HG03175 (cell line): ENCODE data around the gene APOBEC3H.

Experiments used
- ATAC-seq: cut with Tn5 transposase; IDR thresholded peaks from one replicate; pipeline ENCODE4 v1.9.1; 2021; ENCODE audit warnings: mild to moderate bottlenecking, moderate library complexity; ENCODE audit not compliant: unreplicated experiment

APOBEC3H gene

DNA sequence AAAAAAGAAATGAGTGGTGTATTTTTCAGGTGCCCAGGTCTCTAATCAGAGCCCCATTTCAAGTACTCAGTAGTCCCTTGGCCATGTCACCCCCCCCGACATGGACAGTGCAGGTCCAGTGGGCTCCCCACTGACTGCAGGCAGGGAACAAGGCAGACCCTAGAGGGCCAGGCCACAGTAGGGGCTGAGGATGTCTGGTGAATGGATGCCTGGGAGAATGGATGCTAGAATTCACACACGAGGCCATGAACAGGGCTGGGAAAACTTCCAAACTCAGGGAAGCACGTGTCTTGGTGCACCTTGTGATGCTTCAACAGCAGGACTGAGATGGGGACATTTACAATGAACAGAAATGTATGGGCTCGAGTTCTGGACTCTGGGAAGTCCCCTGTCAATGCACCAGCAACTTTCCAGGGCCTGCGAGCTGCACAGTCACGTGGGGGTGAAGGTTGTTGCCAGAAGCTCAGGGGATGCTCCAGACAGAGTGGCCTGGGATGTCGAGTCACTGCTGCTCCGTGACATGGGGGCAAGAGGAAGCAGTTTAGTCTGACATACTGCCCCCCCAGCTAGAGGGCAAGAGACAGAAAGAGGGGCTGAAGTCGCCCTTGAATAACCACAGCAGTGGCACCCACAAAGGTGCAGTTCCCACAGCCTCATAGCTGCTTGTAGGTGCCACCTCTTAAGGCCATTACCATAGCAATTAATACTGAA is 16.8 kb upstream of the APOBEC3H start:
- no peak for ATAC-seq

DNA sequence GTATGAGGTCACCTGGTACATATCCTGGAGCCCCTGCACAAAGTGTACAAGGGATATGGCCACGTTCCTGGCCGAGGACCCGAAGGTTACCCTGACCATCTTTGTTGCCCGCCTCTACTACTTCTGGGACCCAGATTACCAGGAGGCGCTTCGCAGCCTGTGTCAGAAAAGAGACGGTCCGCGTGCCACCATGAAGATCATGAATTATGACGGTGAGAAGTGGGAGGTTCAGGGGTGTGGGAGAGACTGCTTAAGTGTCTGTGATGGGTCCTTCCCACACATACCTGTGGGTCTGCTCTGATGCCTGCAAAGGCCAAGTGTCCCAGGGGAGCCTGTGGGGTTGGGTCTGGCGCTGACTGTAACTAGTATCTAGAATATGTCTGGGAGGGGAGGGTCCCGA is 16.0 kb upstream of the APOBEC3H start:
- ATAC-seq, result no peak

DNA sequence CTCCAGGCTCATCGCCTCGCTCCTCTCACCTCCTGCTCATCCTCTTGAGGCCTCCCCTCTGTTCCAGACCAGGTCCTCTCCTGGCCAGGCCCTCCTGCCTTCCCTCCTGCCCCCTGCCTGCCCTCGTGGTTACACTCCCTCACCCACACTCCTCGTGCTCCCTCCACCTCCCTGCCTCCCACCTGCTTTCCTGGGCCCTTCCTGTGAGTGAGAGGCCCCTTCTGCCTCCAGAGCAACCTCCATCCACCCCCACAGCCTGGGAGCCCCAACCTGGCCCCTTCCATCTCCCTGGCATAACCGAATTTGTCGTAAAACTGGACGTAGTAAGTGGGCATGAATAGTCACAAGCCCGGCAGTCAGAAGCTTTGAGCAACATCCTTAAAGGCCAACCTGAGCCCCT is 15.4 kb upstream of the APOBEC3H start:
- ATAC-seq, result no peak

DNA sequence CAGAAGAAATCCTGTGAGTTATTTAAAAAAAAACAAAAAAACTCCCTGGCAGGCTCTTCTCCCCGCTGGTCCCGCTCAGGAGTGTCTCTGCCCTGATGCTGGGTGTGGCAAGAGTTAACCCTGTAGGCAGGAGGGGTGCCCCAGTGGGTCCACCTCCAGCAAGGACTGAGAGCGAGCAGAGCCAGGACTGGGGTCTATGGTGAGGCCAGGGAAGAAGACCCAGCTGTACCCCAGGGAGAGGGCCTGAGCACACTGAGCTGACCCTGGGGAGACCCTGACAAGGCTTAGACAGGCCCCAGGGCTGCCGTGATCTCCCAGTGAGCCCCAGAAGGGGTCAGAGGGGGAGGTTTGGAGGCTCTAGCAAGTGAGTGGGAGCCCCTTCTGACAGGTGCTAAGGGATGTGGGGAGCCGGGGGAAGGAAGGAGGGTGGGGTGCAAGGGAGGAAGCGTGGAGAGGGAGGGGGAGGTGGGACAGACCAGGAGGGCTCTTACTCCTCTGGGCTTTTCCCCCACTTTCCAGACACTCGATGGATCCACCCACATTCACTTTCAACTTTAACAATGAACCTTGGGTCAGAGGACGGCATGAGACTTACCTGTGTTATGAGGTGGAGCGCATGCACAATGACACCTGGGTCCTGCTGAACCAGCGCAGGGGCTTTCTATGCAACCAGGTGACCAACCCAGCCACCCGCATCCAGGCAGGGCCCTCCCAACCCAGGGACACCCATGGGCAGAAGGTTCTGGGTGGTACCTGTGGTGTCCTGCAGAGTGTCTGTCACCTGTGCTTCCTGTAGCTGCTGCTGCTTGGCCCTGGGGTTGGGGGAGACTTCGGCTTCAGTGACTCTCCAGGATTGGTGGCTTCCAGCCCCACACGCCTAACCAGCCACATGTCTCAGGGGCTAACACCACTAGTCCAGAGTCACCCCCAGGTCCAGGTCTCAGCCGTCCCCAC is 13.6 kb upstream of the APOBEC3H start:
- no peak for ATAC-seq

DNA sequence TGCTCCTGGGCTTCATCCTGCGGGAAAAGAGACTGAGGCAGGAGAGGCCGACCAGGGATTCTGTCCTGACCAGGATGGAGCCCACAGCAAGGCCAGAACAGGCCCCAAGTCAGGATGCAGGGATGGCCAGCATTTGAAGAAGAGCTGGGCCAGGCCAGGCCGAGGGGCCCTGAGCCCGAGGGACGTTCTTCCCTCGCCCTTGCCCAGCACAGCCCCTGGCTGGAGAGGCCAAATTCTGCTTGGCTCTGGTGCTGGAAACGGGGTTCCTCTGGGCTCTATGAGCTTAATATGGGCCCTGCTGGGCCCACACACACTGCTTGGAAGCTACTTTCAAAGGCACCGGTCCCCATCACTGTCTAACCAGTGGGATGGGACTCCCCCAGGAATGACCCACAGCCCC is 12.4 kb upstream of the APOBEC3H start:
- ATAC-seq, result no peak

DNA sequence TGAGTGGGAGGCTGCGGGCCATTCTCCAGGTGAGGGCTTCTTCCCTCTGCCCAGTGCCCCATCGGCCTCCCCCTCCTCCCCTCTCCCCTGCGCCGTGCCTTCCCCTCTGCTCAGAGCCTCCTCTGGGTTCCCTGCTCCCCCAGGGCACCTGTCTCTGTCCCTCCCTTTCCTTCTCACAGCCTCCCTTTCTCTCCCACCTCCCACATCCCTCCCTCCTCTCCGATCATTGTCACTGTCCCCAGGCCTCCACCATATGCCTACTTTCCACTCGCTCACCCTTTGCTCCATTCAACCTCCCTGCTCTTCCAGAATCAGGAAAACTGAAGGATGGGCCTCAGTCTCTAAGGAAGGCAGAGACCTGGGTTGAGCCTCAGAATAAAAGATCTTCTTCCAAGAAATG is 9.9 kb upstream of the APOBEC3H start:
- no peak for ATAC-seq

DNA sequence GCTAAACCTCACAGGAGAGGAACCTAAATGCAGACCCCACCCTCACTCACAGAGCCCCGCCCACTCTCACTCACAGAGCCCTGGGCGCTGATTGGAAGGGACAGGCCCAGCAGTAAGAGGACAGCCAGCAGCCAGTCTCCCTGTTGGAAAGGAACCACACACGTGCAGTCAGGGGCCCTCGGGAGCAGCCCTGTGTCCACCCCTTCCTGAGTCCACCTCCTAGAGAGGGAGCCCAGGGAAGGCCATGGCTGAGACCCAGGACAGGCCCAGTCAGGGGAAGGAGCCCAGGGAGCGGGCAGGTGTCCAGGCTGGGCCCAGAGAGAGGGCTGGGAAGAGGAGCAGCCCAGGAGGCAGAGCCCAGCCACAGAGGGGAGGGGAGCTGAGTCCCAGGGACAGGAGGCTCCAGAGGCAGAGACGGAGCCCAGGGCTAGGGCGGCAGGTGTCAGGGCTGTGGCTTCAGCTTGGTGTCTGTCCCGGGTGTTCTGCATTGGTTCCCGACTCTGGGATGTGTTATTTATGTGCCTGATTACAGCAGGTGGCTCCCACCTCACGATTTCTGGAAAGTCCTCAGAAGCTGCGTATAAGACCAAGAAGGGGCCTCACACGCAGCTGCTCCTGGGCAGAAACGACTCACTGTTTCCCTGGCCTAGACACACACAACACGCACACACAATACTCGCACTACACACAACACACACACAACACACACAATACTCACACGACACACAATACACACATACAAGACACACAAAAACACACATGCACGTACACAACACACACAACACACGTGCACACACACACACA is 9.0 kb upstream of the APOBEC3H start:
- ATAC-seq, result no peak

DNA sequence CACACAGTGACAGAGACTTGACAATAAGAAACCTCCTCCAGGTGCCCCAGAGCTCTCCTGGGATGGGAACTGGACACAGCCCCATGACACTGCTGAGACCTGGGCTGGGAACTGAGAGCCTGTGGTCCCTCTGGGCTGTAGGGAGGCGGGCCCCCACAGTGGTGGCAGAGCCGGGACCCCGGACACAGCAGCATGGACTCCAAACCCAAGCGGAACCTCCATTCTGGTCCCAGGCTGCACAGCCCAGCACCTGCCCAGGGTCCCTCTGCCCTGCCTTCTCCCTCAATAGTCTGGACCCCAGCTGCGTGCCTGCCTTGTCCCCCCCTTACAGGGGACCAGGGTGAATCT is 8.4 kb upstream of the APOBEC3H start:
- no peak for ATAC-seq

DNA sequence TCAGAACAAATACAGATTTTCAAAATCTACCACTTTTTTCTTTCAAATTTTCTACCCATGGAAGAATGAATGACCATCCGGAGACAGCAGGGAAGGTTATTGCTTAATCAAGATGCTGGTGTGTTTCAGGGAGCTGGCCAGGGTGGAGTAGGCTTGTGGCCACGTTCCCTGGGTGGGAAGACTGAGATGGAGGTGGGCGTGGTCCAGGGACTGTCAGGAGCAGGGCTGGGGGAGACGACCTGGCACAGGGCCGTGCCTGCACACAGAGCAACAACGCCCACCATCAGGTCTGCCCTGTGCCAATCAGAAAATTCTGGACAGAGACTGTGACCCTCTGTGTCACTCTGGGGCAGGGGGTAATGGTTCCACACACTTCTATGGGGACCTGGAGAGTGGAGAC is 7.1 kb upstream of the APOBEC3H start:
- no peak for ATAC-seq

DNA sequence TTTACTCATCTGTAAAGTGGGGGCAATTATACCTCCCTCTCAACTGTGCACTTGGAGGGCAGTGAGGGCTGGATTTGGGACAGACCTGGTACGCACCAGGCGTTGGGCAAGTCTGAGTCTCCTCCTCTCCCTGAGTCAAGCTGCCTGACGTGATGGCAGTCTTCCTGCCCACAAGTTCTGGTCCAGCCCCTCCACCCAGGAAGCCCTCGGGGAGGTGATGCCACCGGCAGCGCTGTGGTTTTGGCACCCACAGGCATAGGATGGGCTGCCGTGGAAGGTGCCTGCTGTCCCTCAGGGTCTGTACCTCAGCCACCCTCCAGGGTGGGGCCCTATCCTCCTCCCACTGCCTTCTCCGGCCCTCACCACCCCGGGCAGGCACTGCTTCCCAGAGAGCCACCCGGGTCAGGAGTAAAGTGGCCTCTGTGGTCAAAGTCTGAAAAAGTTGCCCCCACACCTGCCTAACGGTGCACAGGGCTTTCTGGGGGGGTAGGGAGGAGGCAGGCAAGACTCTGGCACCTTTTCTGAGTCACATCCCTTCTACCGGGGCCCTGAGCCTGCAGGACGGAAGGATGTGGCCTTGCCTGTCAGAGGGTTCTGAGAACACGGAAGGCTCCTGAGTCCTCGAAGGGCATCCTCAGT is 6.5 kb upstream of the APOBEC3H start:
- no peak for ATAC-seq

DNA sequence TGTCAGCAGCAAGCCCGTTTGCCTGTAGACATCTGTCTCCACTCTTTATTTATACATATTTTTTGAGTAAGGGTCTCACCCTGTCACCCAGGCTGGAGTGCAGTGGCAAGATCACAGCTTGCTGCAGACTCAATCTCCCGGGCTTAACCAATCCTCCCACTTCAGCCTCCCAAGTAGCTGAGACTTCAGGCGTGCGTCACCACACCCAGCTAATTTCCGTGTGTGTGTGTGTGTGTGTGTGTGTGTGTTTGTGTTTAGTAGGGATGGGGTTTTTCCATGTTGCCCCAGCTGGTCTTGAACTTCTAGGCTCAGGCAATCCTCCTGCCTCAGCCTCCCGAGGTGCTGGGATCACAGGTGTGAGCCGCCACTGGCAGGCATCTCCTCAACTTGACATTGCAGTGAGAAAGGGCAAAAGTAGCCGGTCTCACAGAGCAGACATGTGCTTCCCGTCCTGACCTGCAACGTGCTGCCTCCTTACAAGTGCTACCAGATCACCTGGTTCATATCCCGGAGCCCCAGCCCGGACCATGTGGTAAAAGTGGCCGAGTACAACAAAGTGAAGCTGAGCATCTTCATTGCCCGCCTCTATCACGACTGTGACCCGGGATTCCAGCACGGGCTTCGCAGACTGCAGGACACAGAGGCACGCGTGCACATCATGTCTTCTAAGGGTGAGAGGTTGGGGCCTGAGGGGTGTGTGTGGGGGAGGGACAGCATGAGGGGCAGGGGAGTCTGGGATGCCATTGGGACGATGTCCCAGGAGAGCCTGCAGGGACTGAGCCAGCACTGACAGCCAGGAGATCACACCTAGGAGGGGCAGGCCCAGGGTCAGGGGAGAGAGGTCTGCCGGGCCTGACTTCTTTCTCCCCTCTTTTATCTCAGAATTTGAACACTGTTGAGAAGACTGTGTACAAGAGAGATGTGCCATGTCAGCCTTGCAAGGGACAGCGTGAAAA is 5.6 kb upstream of the APOBEC3H start:
- no peak for ATAC-seq

DNA sequence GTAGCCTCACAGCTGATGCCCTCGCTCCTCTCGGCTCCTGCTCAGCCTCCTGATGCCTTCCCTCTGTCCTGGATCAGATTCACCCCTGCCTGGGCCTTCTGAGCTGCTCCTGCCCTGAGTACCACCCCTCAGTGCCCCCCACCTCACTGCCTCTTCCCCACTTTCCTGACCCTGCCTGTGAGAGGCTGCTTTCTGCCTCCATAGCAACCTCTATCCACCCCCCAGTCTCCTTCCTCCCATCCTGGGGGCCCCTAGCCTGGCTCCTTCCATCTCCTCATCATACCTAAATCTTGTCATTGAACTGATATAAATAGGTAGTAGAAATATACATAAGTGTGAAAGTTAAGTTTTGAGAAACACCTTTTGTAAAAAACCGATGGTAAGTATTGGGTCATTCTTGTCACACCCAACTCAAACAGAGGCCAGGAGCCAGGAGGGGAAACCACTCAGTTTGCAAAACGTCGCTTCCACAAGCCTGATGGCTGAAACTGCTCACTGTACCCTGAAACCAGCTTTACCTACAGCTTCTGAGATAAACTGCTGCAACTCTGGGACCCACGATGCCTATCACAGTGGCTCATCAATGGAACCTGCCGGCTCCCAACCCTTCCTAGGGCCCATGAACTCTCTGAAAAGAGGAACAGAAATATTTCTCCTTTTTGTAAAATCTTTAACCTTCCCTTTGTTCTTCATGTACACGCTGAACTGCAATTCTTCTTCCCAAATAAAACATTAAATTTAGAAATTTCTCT is 4.8 kb upstream of the APOBEC3H start:
- no peak for ATAC-seq

DNA sequence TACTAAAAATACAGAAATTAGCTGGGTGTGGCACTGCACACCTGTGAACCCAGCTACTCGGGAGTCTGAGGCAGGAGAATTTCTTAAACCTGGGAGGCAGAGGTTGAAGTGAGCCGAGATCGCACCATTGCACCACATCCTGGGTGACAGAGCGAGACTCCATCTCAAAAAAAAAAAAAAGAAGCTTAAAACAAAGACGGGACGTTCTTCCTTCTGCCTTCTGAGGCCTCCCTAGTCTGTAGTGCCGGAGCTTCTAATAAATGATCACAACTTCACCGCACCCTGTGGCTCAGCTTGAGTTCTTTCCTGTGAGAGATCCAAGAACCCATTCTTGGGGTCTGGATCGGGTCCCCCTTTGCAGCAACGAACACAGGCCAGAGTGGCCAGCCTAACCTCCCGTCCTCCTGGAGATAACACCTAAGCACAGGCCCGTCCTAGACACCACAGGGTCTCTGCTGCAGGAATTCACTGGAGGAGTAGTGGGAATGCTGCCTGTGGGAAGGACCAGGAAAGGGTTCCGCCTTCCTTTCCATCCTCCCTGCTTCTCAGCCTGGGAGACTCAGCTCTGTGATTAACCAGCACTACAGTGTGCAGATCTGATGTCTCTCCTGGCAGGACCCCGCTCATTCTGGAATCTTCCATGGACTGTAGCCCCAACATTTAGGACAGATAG is 2.2 kb upstream of the APOBEC3H start:
- ATAC-seq, result no peak

DNA sequence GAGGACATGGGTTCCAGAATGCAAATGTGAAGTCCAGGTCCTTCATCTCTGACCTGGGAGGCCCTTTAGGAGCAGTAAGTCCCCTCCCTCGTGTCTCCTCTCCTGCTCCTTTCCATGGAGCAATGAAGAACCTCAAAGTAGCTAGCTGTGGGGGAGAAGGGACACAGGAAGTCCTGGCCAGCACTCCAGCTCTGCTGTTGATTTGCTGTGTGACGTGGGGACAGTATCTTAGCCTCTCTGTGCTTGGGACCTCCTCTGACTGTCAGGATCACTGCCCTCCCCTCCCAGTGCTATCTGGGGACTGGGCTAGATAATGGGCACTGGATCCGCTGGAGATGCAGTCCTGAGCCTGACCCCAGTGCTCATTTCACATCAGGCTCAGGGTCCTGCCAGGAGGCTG is 1.1 kb upstream of the APOBEC3H start:
- ATAC-seq, result no peak

DNA sequence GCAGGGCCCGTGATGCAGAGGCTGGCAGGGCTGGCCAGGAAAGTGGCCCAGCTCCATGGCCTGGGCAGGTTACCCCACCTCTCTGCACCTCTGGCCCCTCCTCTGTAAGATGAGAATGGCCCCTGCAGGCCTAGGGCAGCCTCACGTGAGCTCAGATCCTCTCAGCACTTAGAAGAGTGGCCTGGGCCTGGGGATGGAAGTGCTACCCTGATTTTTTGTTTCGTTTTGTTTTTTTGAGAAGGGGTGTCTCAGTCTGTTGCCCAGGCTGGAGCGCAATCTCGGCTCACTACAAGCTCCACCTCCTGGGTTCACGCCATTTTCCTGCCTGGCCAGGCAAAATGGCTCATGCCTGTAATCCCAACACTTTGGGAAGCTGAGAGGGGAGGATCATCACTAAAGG is 982 bp downstream of the APOBEC3H start:
- ATAC-seq, result no peak

DNA sequence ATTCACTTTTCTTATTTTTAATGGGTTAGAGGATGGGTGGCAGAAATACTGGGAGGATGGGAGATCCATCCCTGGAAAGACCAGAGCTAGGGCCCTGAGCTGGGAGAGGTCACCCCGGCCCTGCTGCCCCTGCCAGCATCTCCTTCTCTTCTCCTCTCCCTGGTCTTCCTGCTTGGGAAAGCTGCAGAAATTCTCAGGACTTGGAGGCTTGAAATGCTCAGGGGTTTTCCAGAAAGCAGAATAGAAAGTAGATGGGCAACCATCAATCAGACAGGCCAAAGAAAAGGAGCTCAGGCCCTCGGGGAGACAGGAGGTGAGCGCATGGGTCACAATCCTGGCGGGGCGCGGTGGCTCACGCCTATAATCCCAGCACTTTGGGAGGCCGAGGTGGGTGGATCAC is 1.5 kb downstream of the APOBEC3H start:
- ATAC-seq, result no peak

DNA sequence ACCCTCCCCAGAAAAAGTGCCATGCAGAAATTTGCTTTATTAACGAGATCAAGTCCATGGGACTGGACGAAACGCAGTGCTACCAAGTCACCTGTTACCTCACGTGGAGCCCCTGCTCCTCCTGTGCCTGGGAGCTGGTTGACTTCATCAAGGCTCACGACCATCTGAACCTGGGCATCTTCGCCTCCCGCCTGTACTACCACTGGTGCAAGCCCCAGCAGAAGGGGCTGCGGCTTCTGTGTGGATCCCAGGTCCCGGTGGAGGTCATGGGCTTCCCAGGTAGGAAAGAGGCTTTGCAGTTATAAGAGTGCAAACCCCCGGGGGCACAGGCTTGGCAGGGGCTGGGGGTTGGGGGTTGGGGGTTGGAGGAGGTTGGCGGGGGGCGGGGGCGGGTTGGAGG is 4.2 kb downstream of the APOBEC3H start:
- no peak for ATAC-seq

DNA sequence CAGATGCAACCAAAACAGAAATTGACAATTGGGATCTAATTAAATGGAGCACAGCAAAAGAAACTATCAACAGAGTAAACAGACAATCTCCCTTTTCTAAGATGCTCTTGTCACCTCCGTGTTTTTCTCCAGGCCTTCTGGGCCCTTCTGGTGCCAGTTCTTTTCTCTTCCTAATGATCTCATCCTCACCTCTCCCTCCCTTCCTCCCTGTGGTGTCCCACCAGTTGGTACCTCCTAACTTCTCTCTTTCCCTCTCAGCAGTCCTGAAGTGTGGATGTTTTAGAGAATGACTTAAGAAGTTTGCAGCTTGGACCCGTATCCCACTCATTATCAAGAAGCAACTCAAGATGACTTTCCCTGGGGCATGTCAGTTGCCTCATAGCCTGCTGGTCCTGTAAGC is 6.4 kb downstream of the APOBEC3H start:
- ATAC-seq, result no peak

DNA sequence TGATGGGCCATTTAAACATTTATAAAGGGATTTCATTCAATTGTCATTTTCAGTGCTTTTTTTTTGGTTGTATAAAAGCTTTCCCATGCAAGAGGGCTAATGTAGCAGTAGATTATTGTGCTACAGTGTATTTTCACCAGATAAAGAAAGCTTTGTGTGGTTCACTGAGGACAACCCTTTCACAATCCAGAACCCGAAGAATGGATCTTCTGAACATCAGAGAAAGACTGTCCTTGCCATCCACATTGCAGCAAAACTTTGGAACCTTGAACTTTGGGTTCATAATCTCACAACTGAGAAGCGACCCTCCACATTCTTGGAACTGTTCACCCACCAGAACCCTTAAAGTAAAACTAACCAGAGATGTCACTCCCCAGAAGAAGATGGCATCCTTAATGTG is 9.3 kb downstream of the APOBEC3H start:
- no peak for ATAC-seq
